HG03354 (cell line): ENCODE results near the gene ST7.
"Not testable (repeated sequence)": the region's sequence is repeated elsewhere in the genome, so short reads cannot be mapped to it uniquely, and the experiment has no call there.

Source experiments
- ATAC-seq: cut with Tn5 transposase; IDR thresholded peaks from one replicate; pipeline ENCODE4 v1.9.1; 2021; ENCODE audit warnings: mild to moderate bottlenecking; ENCODE audit not compliant: unreplicated experiment, poor library complexity, severe bottlenecking

The ST7 gene

GRCh38 chr7:116953372-116953905 is at the start of gene ST7:
ST7 (plus strand) TSS chr7:116953501; CDS start chr7:116953541, 40 bp downstream.
- peak; percentile 52 for ATAC-seq

GRCh38 chr7:116906391-116906790 is 46.9 kb upstream of the ST7 start:
- ATAC-seq: no peak

GRCh38 chr7:116910383-116910782 is 42.9 kb upstream of the ST7 start:
- no peak for ATAC-seq

GRCh38 chr7:116911801-116912200 is 41.5 kb upstream of the ST7 start:
- no peak for ATAC-seq

DNA sequence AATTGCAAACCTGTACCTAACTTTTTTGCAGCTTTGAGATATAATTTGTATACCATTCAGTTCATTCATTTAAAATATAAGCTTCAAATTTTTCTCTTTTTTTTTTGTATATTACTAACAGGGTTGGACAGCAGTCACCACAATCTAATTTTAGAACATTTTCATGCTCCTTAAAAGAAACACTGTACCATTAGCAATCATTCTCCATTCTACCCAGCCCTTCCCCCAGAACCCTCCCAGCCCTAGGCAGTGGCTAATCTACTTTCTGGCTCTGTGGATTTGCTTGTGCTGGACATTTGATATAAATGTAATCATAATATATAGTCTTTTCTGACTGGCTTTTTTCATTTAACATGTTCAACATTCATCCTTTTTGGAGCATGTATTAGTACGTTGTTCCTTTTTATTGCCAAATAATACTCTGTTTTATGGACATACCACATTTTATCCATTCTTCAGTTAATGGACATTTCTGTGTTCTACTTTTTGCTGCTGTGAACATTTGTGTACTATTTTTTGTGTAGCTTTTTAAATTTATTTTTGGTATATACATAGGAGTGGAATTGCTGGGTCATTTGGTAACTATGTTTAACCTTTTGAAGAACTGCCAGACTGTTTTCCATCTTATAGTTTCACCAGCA is 40.9 kb upstream of the ST7 start:
- ATAC-seq: no peak

- ATAC-seq: no peak
Observed at GRCh38 chr7:116918704-116919103, 34.6 kb upstream of the ST7 start.

DNA sequence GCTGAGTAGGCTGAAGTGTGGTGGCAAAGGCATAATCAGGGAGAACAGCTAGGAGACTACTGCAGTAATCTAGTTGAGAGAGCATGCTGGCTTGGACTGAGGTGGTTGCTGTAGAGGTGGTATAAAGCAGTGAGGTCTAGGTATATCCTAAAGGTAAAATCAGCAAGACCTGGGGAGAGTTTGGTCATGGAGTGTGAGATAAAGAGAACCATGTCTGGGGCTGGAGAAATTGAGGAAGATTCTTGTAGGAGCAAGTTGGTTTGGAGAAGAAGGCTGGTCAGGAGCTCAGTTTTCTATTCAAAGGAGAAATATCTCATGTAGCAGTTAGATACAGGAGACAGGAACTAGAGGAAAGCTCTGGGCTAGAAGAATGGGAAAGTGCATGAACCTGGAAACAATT is 32.9 kb upstream of the ST7 start:
- no peak for ATAC-seq

DNA sequence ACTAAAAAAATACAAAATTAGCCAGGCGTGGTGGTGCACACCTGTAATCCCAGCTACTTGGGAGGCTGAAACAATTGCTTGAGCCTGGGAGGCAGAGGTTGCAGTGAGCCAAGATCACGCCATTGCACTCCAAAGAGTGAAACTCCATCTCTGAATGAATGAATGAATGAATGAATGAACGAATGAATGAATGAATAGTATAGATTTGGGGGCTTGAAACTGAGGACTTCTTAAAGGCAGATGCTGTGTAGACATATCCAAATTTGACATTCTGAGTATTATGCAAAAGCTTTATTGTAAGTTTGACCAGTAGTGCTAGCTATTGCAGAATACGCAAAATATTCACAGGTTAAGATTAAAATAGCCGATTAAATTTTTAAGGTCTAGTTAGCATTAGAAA is 30.8 kb upstream of the ST7 start:
- ATAC-seq: no peak

- no peak for ATAC-seq
Observed at GRCh38 chr7:116924741-116925140, 28.6 kb upstream of the ST7 start.

GRCh38 chr7:116929021-116929420 is 24.3 kb upstream of the ST7 start:
- no peak for ATAC-seq

DNA sequence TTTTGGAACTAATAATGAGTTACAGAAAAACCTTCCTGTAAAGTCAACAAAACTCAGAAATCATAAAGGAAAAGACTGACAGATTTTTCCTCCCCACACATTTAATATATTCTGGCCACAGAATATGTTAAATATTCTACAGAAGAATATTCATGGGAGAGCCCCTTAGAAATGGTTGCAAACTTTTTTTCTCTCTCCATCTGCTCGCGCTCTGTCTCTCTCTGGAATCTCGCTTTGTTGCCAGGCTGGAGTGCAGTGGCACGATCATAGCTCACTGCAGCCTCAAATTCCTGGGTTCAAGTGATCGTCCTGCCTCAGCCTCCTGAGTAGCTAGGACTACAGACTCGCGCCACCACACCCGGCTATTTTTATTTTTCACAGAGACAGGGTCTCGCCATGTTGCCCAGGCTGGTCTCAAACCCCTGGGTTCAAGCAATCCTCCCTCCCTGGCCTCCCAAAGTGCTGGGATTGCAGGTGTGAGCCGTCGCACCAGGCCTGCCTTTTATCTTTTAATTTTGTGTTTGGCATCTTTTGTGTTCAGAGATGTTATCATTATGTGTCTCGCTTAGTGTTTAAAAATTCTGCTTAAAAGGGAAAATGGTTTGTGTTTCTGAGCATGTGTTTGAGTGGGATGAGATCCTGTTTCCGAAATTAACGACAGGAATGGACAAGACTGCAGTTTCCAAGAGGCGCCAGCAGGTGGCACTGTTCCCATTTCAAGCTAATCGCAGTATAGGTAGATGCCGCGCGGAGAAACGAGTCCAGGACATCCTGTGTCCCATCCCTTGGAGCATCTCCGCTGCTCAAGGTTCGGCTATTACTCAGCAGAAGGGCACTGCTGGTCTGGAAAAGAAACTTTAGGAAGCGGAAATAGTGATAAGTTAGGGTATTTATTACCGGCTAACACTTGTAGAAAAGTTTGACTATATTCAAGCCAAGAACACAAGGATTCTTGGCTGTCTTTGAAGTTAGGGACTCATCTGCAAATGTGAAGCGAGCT is 23.1 kb upstream of the ST7 start:
- peak; percentile 87 for ATAC-seq

DNA sequence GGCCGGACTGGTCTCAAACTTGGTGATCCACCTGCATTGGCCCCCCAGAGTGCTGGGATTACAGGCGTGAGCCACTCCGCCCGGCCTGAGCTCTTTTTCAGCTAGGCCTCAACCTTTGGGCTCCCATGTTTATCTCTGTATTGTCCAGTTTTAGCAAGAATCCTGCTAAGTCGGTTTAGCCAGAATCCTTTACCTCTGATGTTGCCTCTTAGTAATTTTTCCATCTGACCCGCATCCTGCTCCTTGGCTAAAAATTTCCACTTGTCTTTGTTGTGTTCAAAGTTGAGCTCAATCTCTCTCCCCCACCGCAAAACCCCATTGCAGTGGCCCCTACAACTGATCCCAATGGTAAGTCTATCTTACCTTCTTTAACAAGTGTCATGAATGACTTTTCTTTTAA is 20.7 kb upstream of the ST7 start:
- ATAC-seq: no peak

DNA sequence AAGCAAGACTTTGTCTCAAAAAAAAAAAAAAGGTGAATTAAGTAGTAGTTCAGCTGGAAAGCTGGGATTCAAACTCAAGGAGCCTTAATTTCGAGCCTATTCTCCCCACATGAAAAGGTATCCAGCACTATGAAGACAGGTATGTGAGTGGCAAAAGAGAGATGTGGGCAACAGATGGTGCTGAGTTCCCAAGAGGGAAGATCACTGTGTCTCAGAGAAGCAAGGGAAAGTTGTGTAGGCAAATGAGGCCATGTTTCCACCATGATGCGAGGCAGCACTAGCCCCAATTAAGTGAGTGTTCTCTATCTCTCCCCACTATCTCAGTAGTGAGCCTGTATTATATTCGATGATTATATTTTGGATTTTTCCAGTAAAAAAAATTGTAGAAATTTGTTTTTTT is 19.8 kb upstream of the ST7 start:
- ATAC-seq: no peak

GRCh38 chr7:116934580-116934979 is 18.7 kb upstream of the ST7 start:
- no peak for ATAC-seq

DNA sequence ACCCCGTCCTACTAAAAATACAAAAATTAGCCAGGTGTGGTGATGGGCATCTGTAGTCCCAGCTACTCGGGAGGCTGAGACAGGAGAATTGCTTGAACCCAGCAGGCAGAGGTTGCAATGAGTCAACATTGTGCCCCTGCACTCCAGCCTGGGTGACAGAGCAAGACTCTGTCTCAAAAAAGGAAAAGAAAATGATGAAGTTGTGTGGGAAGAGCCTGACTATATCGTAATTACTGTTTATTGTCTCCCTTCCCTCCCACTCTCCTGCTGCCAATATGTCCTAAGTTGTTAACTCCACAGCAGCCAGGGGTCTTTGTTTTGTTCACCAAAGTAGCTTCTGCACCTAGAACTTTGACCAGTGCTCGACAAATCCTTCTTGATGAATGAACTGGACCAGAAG is 16.5 kb upstream of the ST7 start:
- ATAC-seq: not testable (repeated sequence)

DNA sequence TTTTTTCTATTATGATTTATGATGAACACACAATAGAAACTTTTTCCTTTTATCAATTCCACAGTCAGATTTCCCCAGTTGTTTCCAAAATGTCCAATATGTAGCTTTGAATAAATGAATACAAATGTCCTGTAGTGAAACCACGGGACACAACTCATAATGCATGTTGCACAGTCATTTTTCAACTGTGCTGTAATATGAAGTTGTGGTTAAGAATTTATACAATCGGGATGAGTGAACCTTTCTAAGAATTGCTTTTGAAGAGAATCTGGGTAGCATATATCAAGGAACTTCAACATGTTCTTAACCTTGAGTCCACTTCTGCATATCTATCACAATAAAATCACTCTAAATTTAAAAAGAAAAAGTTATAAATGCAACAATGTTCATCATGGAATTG is 14.6 kb upstream of the ST7 start:
- no peak for ATAC-seq

GRCh38 chr7:116940689-116941370 is 12.5 kb upstream of the ST7 start:
- no peak for ATAC-seq

- ATAC-seq: no peak
Observed at GRCh38 chr7:116942504-116942903, 10.8 kb upstream of the ST7 start.

- no peak for ATAC-seq
Observed at GRCh38 chr7:116948934-116949333, 4.4 kb upstream of the ST7 start.
